HCT116 (cell line): ENCODE data around the gene PRPF31. TPM values are rescaled to one million over a fixed set of nuclear protein-coding genes. Genes with fewer than 3 reads are reported as not detected.
A peak's percentile ranks its signal among the peaks of the same experiment; 100 is the strongest.

Experiments
- ATAC-seq: fragments of 200-7000 bp; cut with Tn5 transposase; 2 replicates; pipeline ENCODE4 v1.9.1; 2020; ENCODE audit warnings: mild to moderate bottlenecking, moderate library complexity
- BruUV-seq: library from RNA; stranded (reverse); fragments of 400-500 nt; replicated peaks from 2 replicates; lab custom pipeline; 2021; lab: Mats Ljungman, UMichigan
- CTCF ChIA-PET: fragments of 300-600 bp; sonication (Branson Sonifier 250); formaldehyde crosslinking; loops from one replicate; lab custom pipeline; 2021; ENCODE audit warnings: antibody characterized with exemption; lab: Charles Lee
- POLR2A ChIA-PET: fragments of 300-600, 350-600 bp; sonication (Branson Sonifier 250); formaldehyde crosslinking; loops from one replicate; lab custom pipeline; 2021; ENCODE audit warnings: antibody characterized with exemption; lab: Charles Lee
- RAD21 ChIA-PET, 2 experiments: fragments of 300-600 bp; sonication (Branson Sonifier 250); formaldehyde crosslinking; loops; one replicate each; lab custom pipeline; 2023; ENCODE audit warnings: low total read pairs in 2 of 2; ENCODE audit not compliant: uncharacterized antibody in 2 of 2, unreplicated experiment in 2 of 2, low non-redundant PET in 1 of 2; lab: Charles Lee
- DNase-seq: peaks from one replicate; pipeline ENCODE4 v3.0.0-alpha.2; 2010; ENCODE audit warnings: low read depth, low spot score
- H2AFZ ChIP-seq: fragments of 200-600 bp; shearing (Covaris generic), sonication (generic); 2 replicates; pipeline ENCODE4 v1.6.1; 2017; ENCODE audit warnings: low read depth, mixed run types, mixed read lengths, antibody characterized with exemption, low read length; ENCODE audit not compliant: poor library complexity, severe bottlenecking
- H3K27ac ChIP-seq: 2 replicates; pipeline ENCODE4 v1.5.1; 2012; ENCODE audit warnings: low read depth, low read length
- H3K27me3 ChIP-seq: fragments of 200-600 bp; sonication (generic); 2 replicates; pipeline ENCODE4 v1.6.1; 2016; ENCODE audit warnings: mixed run types, low read length, mixed read lengths; ENCODE audit not compliant: insufficient read depth
- H3K36me3 ChIP-seq, 2 experiments: fragments of 200-500 bp in 1 of 2; fragments of 200-600 bp in 1 of 2; sonication (Bioruptor generic) in 1 of 2; sonication (generic) in 1 of 2; 2 replicates each; pipeline versions ENCODE4 v1.5.1 to v1.6.1; 2014 to 2016; ENCODE audit warnings: low read length in 2 of 2, inconsistent platforms in 1 of 2, mixed read lengths in 1 of 2, mixed run types in 1 of 2; ENCODE audit not compliant: insufficient read depth in 2 of 2, control insufficient read depth in 1 of 2
- H3K4me1 ChIP-seq, 2 experiments: fragments of 200-600 bp in 1 of 2; sonication (generic) in 1 of 2; 2 replicates each; pipeline versions ENCODE4 v1.5.1 to v1.6.1; 2012 to 2017; ENCODE audit warnings: low read length in 2 of 2, inconsistent platforms in 1 of 2, mild to moderate bottlenecking in 1 of 2, mixed read lengths in 1 of 2, mixed run types in 1 of 2, moderate library complexity in 1 of 2; ENCODE audit not compliant: insufficient read depth in 2 of 2, control insufficient read depth in 1 of 2
- H3K4me2 ChIP-seq: fragments of 200-600 bp; sonication (generic); 2 replicates; pipeline ENCODE4 v1.6.1; 2017; ENCODE audit warnings: mixed run types, low read length, mixed read lengths
- H3K4me3 ChIP-seq, 2 experiments: fragments of 200-600 bp in 1 of 2; sonication (generic) in 1 of 2; replicated peaks in 1 of 2; 2 replicates each; pipeline ENCODE4 v1.5.1; 2011 to 2016; ENCODE audit warnings: low read length in 2 of 2, control low read depth in 1 of 2, low read depth in 1 of 2, mild to moderate bottlenecking in 1 of 2, mixed read lengths in 1 of 2, mixed run types in 1 of 2
- H3K79me2 ChIP-seq: fragments of 200-600 bp; sonication (generic); 2 replicates; pipeline ENCODE4 v1.6.1; 2017; ENCODE audit warnings: mild to moderate bottlenecking, mixed run types, low read length, moderate library complexity, mixed read lengths; ENCODE audit not compliant: insufficient read depth
- H3K9ac ChIP-seq: fragments of 200-600 bp; sonication (generic); 2 replicates; pipeline ENCODE4 v1.6.1; 2016; ENCODE audit warnings: low read length, mixed read lengths
- H3K9me2 ChIP-seq: fragments of 200-600 bp; sonication (generic), shearing (Covaris generic); 2 replicates; pipeline ENCODE4 v1.6.1; 2017; ENCODE audit warnings: mixed run types, mild to moderate bottlenecking, moderate library complexity; ENCODE audit not compliant: insufficient read depth
- H3K9me3 ChIP-seq, 2 experiments: fragments of 200-500 bp in 1 of 2; fragments of 200-600 bp in 1 of 2; sonication (Bioruptor generic) in 1 of 2; sonication (generic) in 1 of 2; 2 replicates each; pipeline ENCODE4 v1.6.1; 2014 to 2017; ENCODE audit warnings: low read length in 2 of 2, mixed read lengths in 2 of 2, inconsistent platforms in 1 of 2, low read depth in 1 of 2, mild to moderate bottlenecking in 1 of 2, mixed run types in 1 of 2, moderate library complexity in 1 of 2; ENCODE audit not compliant: control insufficient read depth in 1 of 2, insufficient read depth in 1 of 2
- H4K20me1 ChIP-seq: fragments of 200-600 bp; sonication (generic), shearing (Covaris generic); 2 replicates; pipeline ENCODE4 v1.6.1; 2017; ENCODE audit warnings: mixed run types, mild to moderate bottlenecking, moderate library complexity; ENCODE audit not compliant: insufficient read depth
- CTCF ChIP-seq, 3 experiments: fragments of 200-600 bp in 1 of 3; sonication (generic) in 1 of 3; IDR thresholded peaks in 2 of 3; conservative IDR thresholded peaks in 1 of 3; 2 replicates each; pipeline ENCODE4 v1.5.1; 2012 to 2017; ENCODE audit warnings: low read depth in 2 of 3, low read length in 2 of 3, antibody characterized with exemption in 1 of 3, borderline replicate concordance in 1 of 3, control low read depth in 1 of 3, mild to moderate bottlenecking in 1 of 3, mixed read lengths in 1 of 3, mixed run types in 1 of 3, moderate library complexity in 1 of 3; ENCODE audit not compliant: insufficient read depth in 1 of 3
- EZH2phosphoT487 ChIP-seq: fragments of 200-600 bp; IDR thresholded peaks from 2 replicates; pipeline ENCODE4 v1.6.1; 2018; ENCODE audit warnings: antibody characterized with exemption, borderline replicate concordance
- REST ChIP-seq: IDR thresholded peaks from 2 replicates; pipeline ENCODE4 v1.6.1; 2012; ENCODE audit warnings: low read depth
- ZFX ChIP-seq: fragments of 450-650 bp; IDR thresholded peaks from 2 replicates; pipeline ENCODE4 v1.6.1; 2017
- ZNF274 ChIP-seq: fragments of 200-500 bp; sonication (Bioruptor generic); IDR thresholded peaks from 2 replicates; pipeline ENCODE4 v1.6.1; 2014; ENCODE audit warnings: mild to moderate bottlenecking, low read depth, low read length, inconsistent platforms
- intact Hi-C: fragments of 100-400 bp; cut with micrococcal nuclease; formaldehyde crosslinking; loops from 2 replicates; pipeline ENCODE4 v1.10.0; 2022
- total RNA-seq: library from RNA; stranded (reverse); gene quantifications from one replicate; pipeline ENCODE4 v1.2.1, GENCODE V29; 2021; ENCODE audit not compliant: unreplicated experiment

PRPF31 gene
- total RNA-seq, 1 experiment from 2014 or later, result 99.0 TPM

GRCh38 chr19:54153731-54154326, 38.3 kb downstream of the PRPF31 start:
- Histone ChIP-seq H3K27ac (no peak overlapping the region), H3K4me3 (no peak overlapping the region), H3K4me2 (no peak overlapping the region), H3K27me3 (no peaks in the 10 kb centered on the region), H3K79me2 (peaks cover 5% of the 10 kb centered on the region), H3K9me2 (no peaks in the 10 kb centered on the region), H3K36me3 (peaks cover 53 to 67% of the 10 kb centered on the region in 2 experiments; a peak in 3 of 4 replicates), H2AFZ (no peak overlapping the region), H3K9ac (no peak overlapping the region), H3K9me3 (no peaks in the 10 kb centered on the region), H4K20me1 (no peaks in the 10 kb centered on the region), H3K4me1 (peaks cover 7 to 8% of the 10 kb centered on the region in 2 experiments)
- BruUV-seq, result no TSS peak
- TF ChIP-seq EZH2phosphoT487 (no peak), ZFX (no peak), CTCF (IDR thresholded peaks at IDR 0.05 in 2 of 3, conservative IDR thresholded peaks at IDR 0.05 in 1 of 3; ENCODE audit: borderline replicate concordance in 1 of 3, insufficient read depth in 1 of 3, low read depth in 2 of 3, low read length in 2 of 3) (no peak), REST (no peak), ZNF274 (no peak)
- DNase-seq (no peak), ATAC-seq (0 out of 2 replicates have a peak, but pooled peaks have one; percentile 15)
- RAD21 ChIA-PET, result no interaction called here
- intact Hi-C loops, result no loop called here
- CTCF ChIA-PET, result no interaction called here
- POLR2A ChIA-PET, result interaction anchor here (0.9 kb wide), 1 partner anchor 17 kb away, joined by 3 read pairs; the partner anchor contains the start of gene CNOT3
